Thyroid gland (tissue), 4 donors: Measurements from ENCODE around the gene CLUH. TPM values are rescaled to one million over a fixed set of nuclear protein-coding genes. Genes with fewer than 3 reads are reported as not detected.

Experiments
- DNase-seq, 2 donors: peaks; one replicate each; pipeline ENCODE4 v3.0.0-alpha.2; 2019
- H3K27ac ChIP-seq, 3 donors: fragments of 200-600 bp; sonication (generic); 1 replicate in 2 of 3; 2 replicates in 1 of 3; pipeline ENCODE4 v1.5.1; 2016 to 2019; ENCODE audit warnings: mild to moderate bottlenecking in 1 of 3, moderate library complexity in 1 of 3
- H3K27me3 ChIP-seq: fragments of 200-600 bp; sonication (generic); one replicate; pipeline ENCODE4 v1.5.1; 2019
- H3K36me3 ChIP-seq, 2 donors: fragments of 200-600 bp; sonication (generic); one replicate each; pipeline ENCODE4 v1.5.1; 2016 to 2019
- H3K4me1 ChIP-seq, 2 donors: fragments of 200-600 bp; sonication (generic); one replicate each; pipeline ENCODE4 v1.5.1; 2017 to 2019
- H3K4me3 ChIP-seq, 3 donors: fragments of 200-600 bp; sonication (generic); replicated peaks in 1 of 3; 1 replicate in 2 of 3; 2 replicates in 1 of 3; pipeline ENCODE4 v1.5.1; 2016; ENCODE audit warnings: mild to moderate bottlenecking in 1 of 3
- H3K9me3 ChIP-seq: fragments of 200-600 bp; sonication (generic); one replicate; pipeline ENCODE4 v1.5.1; 2017
- CTCF ChIP-seq, 6 experiments: fragments of 200-600 bp in 3 of 6; fragments of 450-650 bp in 3 of 6; sonication (generic) in 3 of 6; IDR thresholded peaks; one replicate each; pipeline ENCODE4 v1.5.1; 2016 to 2019; ENCODE audit warnings: antibody characterized with exemption in 6 of 6, mild to moderate bottlenecking in 2 of 6, inconsistent platforms in 1 of 6, moderate library complexity in 1 of 6
- POLR2A ChIP-seq, 2 donors: fragments of 450-650 bp; IDR thresholded peaks; one replicate each; pipeline ENCODE4 v1.6.1; 2017; ENCODE audit warnings: antibody characterized with exemption in 2 of 2, mild to moderate bottlenecking in 2 of 2, moderate library complexity in 1 of 2
- WGBS, 2 donors: methylation state at CpG; one replicate each; pipeline ENCODE4 v1.1.5; 2017; 5-methylcytosine and 5-hydroxymethylcytosine counted together
- intact Hi-C: fragments of 100-400 bp; cut with DNase I; formaldehyde crosslinking; loops from one replicate; pipeline ENCODE4 v1.15.1; 2023
- total RNA-seq, 4 donors: library from RNA; depleted of rRNA; stranded (reverse); fragments of >200 nt; gene quantifications; one replicate each; pipeline ENCODE4 v1.2.3, GENCODE V29; 2016

CLUH gene
- total RNA-seq, 4 donors from 2014 or later = 45.7 to 99.2 (median 78.6) TPM

GRCh38 chr17:2724784-2725164 lies 13.2 kb upstream of the CLUH start:
- H3K4me3 ChIP-seq = no peak overlapping the region
- TF ChIP-seq POLR2A (IDR thresholded peaks at IDR 0.05) (no peak), CTCF (IDR thresholded peaks at IDR 0.05) (peak in 1 of 6 experiments; percentile 5)
- no peaks in the 10 kb centered on the region for H3K9me3 ChIP-seq
- H3K27ac ChIP-seq = no peak overlapping the region
- 22 to 60% methylated on average over 1 to 6 of the region's 40 CpGs for WGBS, 2 donors
- no peaks in the 10 kb centered on the region for H3K27me3 ChIP-seq
- H3K4me1 ChIP-seq = peaks cover 5 to 7% of the 10 kb centered on the region in 2 donors
- DNase-seq = peak in 1 of 2 donors; percentile 30
- H3K36me3 ChIP-seq = no peaks in the 10 kb centered on the region
- intact Hi-C loops = no loop called here

- intact Hi-C loops = no loop called here
- 0 to 4% methylated on average over 3 to 5 of the region's 98 CpGs for WGBS, 2 donors
- peaks cover 5 to 7% of the 10 kb centered on the region in 2 donors for H3K4me1 ChIP-seq
- DNase-seq = peak in 1 of 2 donors; percentile 32
- H3K27me3 ChIP-seq = no peaks in the 10 kb centered on the region
- no peaks in the 10 kb centered on the region for H3K36me3 ChIP-seq
- H3K4me3 ChIP-seq = peak overlapping the region in 1 of 3 donors; percentile 23
- H3K27ac ChIP-seq = no peak overlapping the region
- TF ChIP-seq POLR2A (IDR thresholded peaks at IDR 0.05) = no peak
- TF ChIP-seq CTCF (IDR thresholded peaks at IDR 0.05) = no peak
- H3K9me3 ChIP-seq = no peaks in the 10 kb centered on the region
Measured at GRCh38 chr17:2723997-2724783, 12.6 kb upstream of the CLUH start.

- DNase-seq = no peak
- TF ChIP-seq POLR2A (IDR thresholded peaks at IDR 0.05) = no peak
- no peak for TF ChIP-seq CTCF (IDR thresholded peaks at IDR 0.05)
- Histone ChIP-seq H3K27me3 (no peaks in the 10 kb centered on the region), H3K9me3 (no peaks in the 10 kb centered on the region), H3K4me3 (peak overlapping the region in 1 of 3 donors; percentile 23), H3K4me1 (peaks cover 5 to 7% of the 10 kb centered on the region in 2 donors), H3K36me3 (no peaks in the 10 kb centered on the region), H3K27ac (no peak overlapping the region)
- WGBS, 2 donors = 12 to 45% methylated on average over 4 to 7 of the region's 18 CpGs
- intact Hi-C loops = no loop called here
Measured at GRCh38 chr17:2723505-2723996, 12.0 kb upstream of the CLUH start.

- Histone ChIP-seq H3K4me1 (peaks cover 5 to 7% of the 10 kb centered on the region in 2 donors), H3K4me3 (no peak overlapping the region), H3K27me3 (no peaks in the 10 kb centered on the region), H3K9me3 (no peaks in the 10 kb centered on the region), H3K36me3 (no peaks in the 10 kb centered on the region), H3K27ac (no peak overlapping the region)
- DNase-seq = no peak
- TF ChIP-seq POLR2A (IDR thresholded peaks at IDR 0.05) = no peak
- TF ChIP-seq CTCF (IDR thresholded peaks at IDR 0.05) = no peak
- WGBS, 2 donors = 60 to 76% methylated on average over 7 to 8 of the region's 10 CpGs
- intact Hi-C loops = no loop called here
Measured at GRCh38 chr17:2722611-2723010, 11.0 kb upstream of the CLUH start.

- Histone ChIP-seq H3K27me3 (no peaks in the 10 kb centered on the region), H3K4me1 (peaks cover 5 to 7% of the 10 kb centered on the region in 2 donors), H3K36me3 (no peaks in the 10 kb centered on the region), H3K4me3 (no peak overlapping the region), H3K27ac (no peak overlapping the region), H3K9me3 (no peaks in the 10 kb centered on the region)
- 57 to 66% methylated on average over 4 of the region's 4 CpGs for WGBS, 2 donors
- intact Hi-C loops = no loop called here
- no peak for DNase-seq
- TF ChIP-seq POLR2A (IDR thresholded peaks at IDR 0.05) (no peak), CTCF (IDR thresholded peaks at IDR 0.05) (no peak)
Measured at GRCh38 chr17:2721603-2722002, 10.0 kb upstream of the CLUH start.
